ENCODE measurements around the gene MYL6. TPM values are rescaled to one million over a fixed set of nuclear protein-coding genes. Genes with fewer than 3 reads are reported as not detected.

MYL6 gene
- total RNA-seq, 1 donor from 2014 or later: 1,233 TPM

- peaks cover 18% of the 10 kb centered on the region for H3K4me1 ChIP-seq
- Mint-ChIP-seq H3K27ac (peak overlapping the region; percentile 34), H3K27me3 (ENCODE audit: insufficient read depth, low read depth) (peaks cover 14% of the 10 kb centered on the region), H3K4me3 (peak overlapping the region; percentile 99), H3K36me3 (peaks cover 39% of the 10 kb centered on the region), H3K9me3 (no peaks in the 10 kb centered on the region), H3K4me1 (peaks cover 35% of the 10 kb centered on the region)
- H3K27me3 ChIP-seq: no peaks in the 10 kb centered on the region
- H2AFZ ChIP-seq (replicated peaks): no peak overlapping the region
- H3K27ac ChIP-seq: no peak overlapping the region
- DNase-seq (ENCODE audit: low spot score): no peak
- H3K4me3 ChIP-seq: peak overlapping the region; percentile 88
- no peaks in the 10 kb centered on the region for H3K9me3 ChIP-seq (ENCODE audit: low read depth)
- H3K4me2 ChIP-seq: peak overlapping the region; percentile 96
- peaks cover 8% of the 10 kb centered on the region for H3K36me3 ChIP-seq
- H3K9ac ChIP-seq: peak overlapping the region; percentile 67
- H3F3A ChIP-seq (ENCODE audit: low read depth): peaks cover 32% of the 10 kb centered on the region
- H3K79me2 ChIP-seq (ENCODE audit: low read depth): peaks cover 33% of the 10 kb centered on the region
- TF ChIP-seq EZH2phosphoT487 (IDR thresholded peaks at IDR 0.05): no peak
- TF ChIP-seq CTCF (IDR thresholded peaks at IDR 0.05): no peak
- no peak for TF ChIP-seq EZH2 (IDR thresholded peaks at IDR 0.05)
- peaks cover 16% of the 10 kb centered on the region for H4K20me1 ChIP-seq (ENCODE audit: low read depth)
These were observed 28.1 kb upstream of the MYL6 start for GRCh38 chr12:56129942-56130495.

GRCh38 chr12:56130876-56131275 is 27.3 kb upstream of the MYL6 start:
- Histone ChIP-seq H4K20me1 (ENCODE audit: low read depth) (peaks cover 16% of the 10 kb centered on the region), H3K9me3 (ENCODE audit: low read depth) (no peaks in the 10 kb centered on the region), H3K9ac (no peak overlapping the region), H3K4me2 (no peak overlapping the region), H3K4me1 (peaks cover 18% of the 10 kb centered on the region), H3K4me3 (no peak overlapping the region), H2AFZ (replicated peaks) (no peak overlapping the region), H3K36me3 (peaks cover 8% of the 10 kb centered on the region), H3K27me3 (no peaks in the 10 kb centered on the region), H3K79me2 (ENCODE audit: low read depth) (peaks cover 33% of the 10 kb centered on the region), H3K27ac (no peak overlapping the region), H3F3A (ENCODE audit: low read depth) (peaks cover 23% of the 10 kb centered on the region)
- Mint-ChIP-seq H3K4me1 (peaks cover 35% of the 10 kb centered on the region), H3K27me3 (ENCODE audit: insufficient read depth, low read depth) (peaks cover 14% of the 10 kb centered on the region), H3K9me3 (no peaks in the 10 kb centered on the region), H3K4me3 (peak overlapping the region; percentile 99), H3K27ac (no peak overlapping the region), H3K36me3 (peaks cover 39% of the 10 kb centered on the region)
- no peak for DNase-seq (ENCODE audit: low spot score)
- no peak for TF ChIP-seq EZH2 (IDR thresholded peaks at IDR 0.05)
- TF ChIP-seq EZH2phosphoT487 (IDR thresholded peaks at IDR 0.05): no peak

GRCh38 chr12:56134897-56135296 is 23.3 kb upstream of the MYL6 start:
- Mint-ChIP-seq H3K27me3 (ENCODE audit: insufficient read depth, low read depth) (peaks cover 18% of the 10 kb centered on the region), H3K4me3 (no peak overlapping the region), H3K9me3 (no peaks in the 10 kb centered on the region), H3K27ac (no peak overlapping the region), H3K36me3 (peaks cover 64% of the 10 kb centered on the region), H3K4me1 (peaks cover 12% of the 10 kb centered on the region)
- Histone ChIP-seq H3K27me3 (no peaks in the 10 kb centered on the region), H3K4me1 (peaks cover 1% of the 10 kb centered on the region), H3K4me3 (no peak overlapping the region), H3K9me3 (ENCODE audit: low read depth) (no peaks in the 10 kb centered on the region), H4K20me1 (ENCODE audit: low read depth) (peaks cover 8% of the 10 kb centered on the region), H3K4me2 (no peak overlapping the region), H3K79me2 (ENCODE audit: low read depth) (peaks cover 13% of the 10 kb centered on the region), H3F3A (ENCODE audit: low read depth) (no peaks in the 10 kb centered on the region), H3K36me3 (peaks cover 11% of the 10 kb centered on the region), H3K9ac (no peak overlapping the region), H2AFZ (replicated peaks) (no peak overlapping the region), H3K27ac (no peak overlapping the region)
- no peak for DNase-seq (ENCODE audit: low spot score)
- TF ChIP-seq EZH2 (IDR thresholded peaks at IDR 0.05): no peak
- no peak for TF ChIP-seq EZH2phosphoT487 (IDR thresholded peaks at IDR 0.05)
- no peak for TF ChIP-seq CTCF (IDR thresholded peaks at IDR 0.05)

GRCh38 chr12:56137853-56138571 is 20.1 kb upstream of the MYL6 start:
- Histone ChIP-seq H3K4me3 (no peak overlapping the region), H3F3A (ENCODE audit: low read depth) (no peaks in the 10 kb centered on the region), H3K27me3 (no peaks in the 10 kb centered on the region), H3K4me1 (no peaks in the 10 kb centered on the region), H3K9me3 (ENCODE audit: low read depth) (no peaks in the 10 kb centered on the region), H3K4me2 (no peak overlapping the region), H3K27ac (no peak overlapping the region), H3K79me2 (ENCODE audit: low read depth) (no peaks in the 10 kb centered on the region), H3K9ac (no peak overlapping the region), H2AFZ (replicated peaks) (no peak overlapping the region), H3K36me3 (peaks cover 19% of the 10 kb centered on the region), H4K20me1 (ENCODE audit: low read depth) (no peaks in the 10 kb centered on the region)
- TF ChIP-seq CTCF (IDR thresholded peaks at IDR 0.05) (no peak), EZH2 (IDR thresholded peaks at IDR 0.05) (no peak), EZH2phosphoT487 (IDR thresholded peaks at IDR 0.05) (no peak)
- no peak for DNase-seq (ENCODE audit: low spot score)
- Mint-ChIP-seq H3K4me1 (peaks cover 3% of the 10 kb centered on the region), H3K27ac (no peak overlapping the region), H3K36me3 (peaks cover 55% of the 10 kb centered on the region), H3K27me3 (ENCODE audit: insufficient read depth, low read depth) (peaks cover 17% of the 10 kb centered on the region), H3K9me3 (no peaks in the 10 kb centered on the region), H3K4me3 (peak overlapping the region; percentile 17)

Measured in neural progenitor cell (in vitro differentiated cells).